ENCODE measurements around the gene SELENOF. TPM values are rescaled to one million over a fixed set of nuclear protein-coding genes. Genes with fewer than 3 reads are reported as not detected.

Gene SELENOF
- total RNA-seq, 2 donors from 2014 or later: 68.8 to 94.0 TPM

DNA sequence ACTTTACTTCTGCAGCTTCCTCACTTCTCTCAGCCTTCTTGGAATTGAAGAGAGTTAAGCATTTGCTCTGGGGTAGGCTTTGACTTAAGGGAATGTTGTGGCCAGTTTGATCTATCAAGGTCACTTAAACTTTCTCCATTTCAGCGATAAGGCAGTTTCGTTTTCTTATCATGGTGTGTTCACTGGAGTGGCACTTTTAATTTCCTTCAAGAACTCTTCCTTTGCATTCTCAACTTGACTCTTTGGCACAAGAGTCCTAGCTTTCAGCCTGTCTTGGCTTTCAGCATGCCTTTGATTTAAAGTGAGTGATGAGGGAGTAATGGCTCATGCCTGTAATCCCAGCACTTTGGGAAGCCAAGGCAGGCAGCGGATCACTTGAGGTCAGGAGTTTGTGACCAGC lies 39.2 kb upstream of the SELENOF start:
- no peaks in the 10 kb centered on the region for H3K9me3 ChIP-seq
- TF ChIP-seq, protein P1, sequence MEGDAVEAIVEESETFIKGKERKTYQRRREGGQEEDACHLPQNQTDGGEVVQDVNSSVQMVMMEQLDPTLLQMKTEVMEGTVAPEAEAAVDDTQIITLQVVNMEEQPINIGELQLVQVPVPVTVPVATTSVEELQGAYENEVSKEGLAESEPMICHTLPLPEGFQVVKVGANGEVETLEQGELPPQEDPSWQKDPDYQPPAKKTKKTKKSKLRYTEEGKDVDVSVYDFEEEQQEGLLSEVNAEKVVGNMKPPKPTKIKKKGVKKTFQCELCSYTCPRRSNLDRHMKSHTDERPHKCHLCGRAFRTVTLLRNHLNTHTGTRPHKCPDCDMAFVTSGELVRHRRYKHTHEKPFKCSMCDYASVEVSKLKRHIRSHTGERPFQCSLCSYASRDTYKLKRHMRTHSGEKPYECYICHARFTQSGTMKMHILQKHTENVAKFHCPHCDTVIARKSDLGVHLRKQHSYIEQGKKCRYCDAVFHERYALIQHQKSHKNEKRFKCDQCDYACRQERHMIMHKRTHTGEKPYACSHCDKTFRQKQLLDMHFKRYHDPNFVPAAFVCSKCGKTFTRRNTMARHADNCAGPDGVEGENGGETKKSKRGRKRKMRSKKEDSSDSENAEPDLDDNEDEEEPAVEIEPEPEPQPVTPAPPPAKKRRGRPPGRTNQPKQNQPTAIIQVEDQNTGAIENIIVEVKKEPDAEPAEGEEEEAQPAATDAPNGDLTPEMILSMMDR (IDR thresholded peaks at IDR 0.05): no peak
- no peak overlapping the region for H3K27ac ChIP-seq
- H3K4me3 ChIP-seq: no peak overlapping the region
- DNase-seq (ENCODE audit: low spot score) (no peak), ATAC-seq (ENCODE audit: insufficient number of reproducible peaks, low FRiP score, low read depth) (no peak)
- no peaks in the 10 kb centered on the region for H3K27me3 ChIP-seq (replicated peaks; ENCODE audit: insufficient read depth)
- H3K4me1 ChIP-seq (ENCODE audit: control insufficient read depth in 1 of 2, low read depth in 2 of 2): no peaks in the 10 kb centered on the region
- no peaks in the 10 kb centered on the region for H3K36me3 ChIP-seq

DNA sequence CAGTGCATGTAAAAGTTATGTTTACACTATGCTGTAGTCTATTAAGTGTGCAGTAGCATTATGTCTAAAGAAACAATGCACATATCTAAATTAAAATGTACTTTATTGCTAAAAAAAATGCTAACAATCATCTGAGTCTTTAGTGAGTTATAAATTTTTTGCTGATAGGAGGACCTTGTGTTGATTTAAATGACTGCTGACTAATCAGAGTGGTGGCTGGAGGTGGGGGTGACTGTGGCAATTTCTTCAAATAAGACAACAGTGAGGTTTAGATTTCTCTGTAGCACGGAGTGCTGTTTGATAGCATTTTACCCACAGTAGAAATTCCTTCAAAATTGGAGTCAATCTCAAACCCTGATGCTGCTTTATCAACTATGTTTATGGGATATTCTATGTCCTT lies 37.5 kb upstream of the SELENOF start:
- ATAC-seq (ENCODE audit: insufficient number of reproducible peaks, low FRiP score, low read depth) (no peak), DNase-seq (ENCODE audit: low spot score) (no peak)
- no peaks in the 10 kb centered on the region for H3K9me3 ChIP-seq
- TF ChIP-seq, protein P1 (IDR thresholded peaks at IDR 0.05): no peak
- no peak overlapping the region for H3K4me3 ChIP-seq
- H3K36me3 ChIP-seq: no peaks in the 10 kb centered on the region
- H3K27me3 ChIP-seq (replicated peaks; ENCODE audit: insufficient read depth): no peaks in the 10 kb centered on the region
- no peaks in the 10 kb centered on the region for H3K4me1 ChIP-seq (ENCODE audit: control insufficient read depth in 1 of 2, low read depth in 2 of 2)
- no peak overlapping the region for H3K27ac ChIP-seq

DNA sequence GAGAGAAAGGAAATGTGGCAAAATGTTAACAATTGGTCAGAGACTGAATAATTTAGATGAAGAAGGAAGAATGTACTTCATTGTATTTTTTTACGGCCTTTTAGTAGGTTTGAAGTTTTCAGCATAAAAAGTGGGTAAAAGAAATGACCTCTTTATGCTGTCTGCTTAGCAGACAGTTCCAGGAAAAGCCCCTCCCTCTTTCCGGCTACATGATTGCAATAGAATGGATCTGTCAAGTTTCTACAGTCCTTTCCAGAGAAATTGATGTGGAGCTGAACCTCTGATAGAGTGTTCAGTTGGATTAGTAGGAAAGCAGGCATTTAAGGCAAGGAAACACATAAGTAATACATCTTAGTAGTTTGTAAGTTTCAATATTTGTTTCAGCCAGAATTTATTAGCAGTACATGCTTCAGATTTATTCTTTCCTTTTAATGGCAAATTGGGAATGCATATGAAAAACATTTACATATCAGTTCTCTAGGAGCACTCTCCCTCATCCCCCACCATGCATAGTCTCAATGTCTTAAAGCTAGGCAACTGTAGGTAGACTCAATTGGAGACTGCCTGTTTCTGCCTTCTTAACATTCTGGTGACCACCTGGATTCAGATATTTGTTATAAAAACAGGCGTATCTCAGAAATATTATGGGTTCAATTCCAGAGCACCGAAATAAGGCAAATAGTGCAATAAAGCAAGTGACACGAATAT lies 36.9 kb upstream of the SELENOF start:
- no peak overlapping the region for H3K27ac ChIP-seq
- ATAC-seq (ENCODE audit: insufficient number of reproducible peaks, low FRiP score, low read depth): no peak
- DNase-seq (ENCODE audit: low spot score): no peak
- no peaks in the 10 kb centered on the region for H3K4me1 ChIP-seq (ENCODE audit: control insufficient read depth in 1 of 2, low read depth in 2 of 2)
- H3K4me3 ChIP-seq: no peak overlapping the region
- no peaks in the 10 kb centered on the region for H3K9me3 ChIP-seq
- TF ChIP-seq, protein P1 (IDR thresholded peaks at IDR 0.05): no peak
- no peaks in the 10 kb centered on the region for H3K27me3 ChIP-seq (replicated peaks; ENCODE audit: insufficient read depth)
- no peaks in the 10 kb centered on the region for H3K36me3 ChIP-seq

DNA sequence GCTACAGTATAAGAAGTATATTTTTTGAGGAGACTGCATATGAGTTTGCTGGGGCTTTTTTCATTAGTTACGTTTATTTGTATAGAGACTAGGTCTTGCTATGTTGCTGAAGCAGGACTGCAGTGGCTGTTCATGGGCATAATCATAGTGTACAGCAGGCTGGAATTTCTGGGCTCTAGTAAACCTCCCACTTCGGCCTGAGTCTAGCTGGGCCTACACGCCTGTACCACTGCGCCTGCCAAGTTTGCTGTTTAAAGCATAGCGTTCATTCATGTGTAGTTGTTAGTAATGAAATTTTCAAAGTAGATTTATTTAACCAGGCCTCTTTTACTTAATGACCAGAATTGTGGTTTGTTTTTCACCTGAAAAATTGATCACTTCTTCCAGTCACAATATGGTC lies 34.3 kb upstream of the SELENOF start:
- TF ChIP-seq, protein P1 (IDR thresholded peaks at IDR 0.05): no peak
- H3K9me3 ChIP-seq: no peaks in the 10 kb centered on the region
- H3K27ac ChIP-seq: no peak overlapping the region
- H3K36me3 ChIP-seq: no peaks in the 10 kb centered on the region
- H3K27me3 ChIP-seq (replicated peaks; ENCODE audit: insufficient read depth): no peaks in the 10 kb centered on the region
- H3K4me3 ChIP-seq: no peak overlapping the region
- H3K4me1 ChIP-seq (ENCODE audit: control insufficient read depth in 1 of 2, low read depth in 2 of 2): no peaks in the 10 kb centered on the region
- DNase-seq (ENCODE audit: low spot score): no peak
- no peak for ATAC-seq (ENCODE audit: insufficient number of reproducible peaks, low FRiP score, low read depth)

DNA sequence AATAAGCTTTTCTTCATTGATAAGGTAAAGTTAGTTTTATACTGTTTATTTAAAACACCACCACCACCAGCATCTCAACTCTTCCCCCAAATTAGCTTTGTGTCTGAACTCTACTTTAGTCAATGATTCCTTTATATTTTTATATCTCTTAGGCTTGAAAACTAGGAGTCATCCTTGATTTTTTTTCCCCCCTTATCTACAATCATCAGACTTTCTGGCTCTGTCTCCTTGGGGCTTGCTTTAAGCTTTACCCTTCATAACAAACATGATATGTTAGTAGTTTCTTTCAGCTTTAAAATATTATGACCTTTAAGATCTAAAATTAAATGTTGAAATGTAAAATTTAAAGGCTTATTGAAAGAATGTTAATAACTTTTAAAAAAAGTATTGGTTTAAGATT lies 28.8 kb upstream of the SELENOF start:
- ATAC-seq (ENCODE audit: insufficient number of reproducible peaks, low FRiP score, low read depth) (no peak), DNase-seq (ENCODE audit: low spot score) (no peak)
- H3K4me1 ChIP-seq (ENCODE audit: control insufficient read depth in 1 of 2, low read depth in 2 of 2): peaks cover 0 to 4% of the 10 kb centered on the region in 2 donors
- H3K9me3 ChIP-seq: no peaks in the 10 kb centered on the region
- no peaks in the 10 kb centered on the region for H3K27me3 ChIP-seq (replicated peaks; ENCODE audit: insufficient read depth)
- no peak overlapping the region for H3K4me3 ChIP-seq
- no peak overlapping the region for H3K27ac ChIP-seq
- no peaks in the 10 kb centered on the region for H3K36me3 ChIP-seq
- TF ChIP-seq, protein P1 (IDR thresholded peaks at IDR 0.05): no peak

All from thoracic aorta (tissue), 2 donors.